Measurements from ENCODE around the gene PRR22.

Gene PRR22

GRCh38 chr19:5784581-5785147 lies at the start of gene PRR22:
Gene PRR22, minus strand, starts transcription at chr19:5784746. Its CDS starts 86 bp downstream, at chr19:5784660.
- DNase-seq: no peak

GRCh38 chr19:5832527-5833216 lies 48.1 kb upstream of the PRR22 start:
- DNase-seq: no peak

GRCh38 chr19:5832061-5832460 lies 47.5 kb upstream of the PRR22 start:
- DNase-seq: no peak

- no peak for DNase-seq
Measured at GRCh38 chr19:5831159-5831558, 46.6 kb upstream of the PRR22 start.

DNA sequence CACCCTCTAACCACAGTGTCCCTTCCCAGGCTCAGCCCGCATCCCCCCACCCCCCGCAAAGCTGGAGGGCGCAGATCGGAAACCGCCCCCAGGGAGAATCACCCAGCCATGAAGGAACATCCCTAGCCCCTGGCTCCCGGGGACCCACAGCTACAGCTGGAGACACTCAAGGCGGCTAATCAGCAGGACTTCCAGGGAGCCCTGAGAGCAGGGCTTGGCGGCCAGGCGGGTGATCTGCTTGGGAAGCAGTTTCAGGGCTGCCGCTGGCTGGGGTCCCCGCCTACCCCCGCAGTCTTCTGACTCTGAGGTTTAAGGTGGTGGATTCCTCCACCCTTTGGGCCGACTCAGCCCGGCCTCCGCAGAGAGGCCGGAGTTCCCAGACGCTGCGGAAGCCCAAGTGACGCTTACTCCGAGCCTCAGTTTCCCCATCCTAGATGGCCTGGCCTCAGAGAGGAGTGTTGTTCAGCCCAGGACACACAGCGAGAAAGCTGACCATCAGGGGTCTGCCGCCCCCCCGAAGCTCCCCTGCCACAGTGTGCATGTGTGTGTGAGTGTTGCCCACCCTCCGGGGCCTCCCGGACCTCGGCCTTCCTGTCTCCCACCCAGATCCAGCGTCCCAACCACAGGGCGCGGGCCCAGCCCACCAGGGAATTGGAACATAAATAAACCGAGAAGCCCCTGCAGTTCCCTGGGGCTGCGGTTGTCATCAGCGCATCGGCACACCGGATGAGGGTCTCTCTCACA lies 45.2 kb upstream of the PRR22 start:
- no peak for DNase-seq

DNA sequence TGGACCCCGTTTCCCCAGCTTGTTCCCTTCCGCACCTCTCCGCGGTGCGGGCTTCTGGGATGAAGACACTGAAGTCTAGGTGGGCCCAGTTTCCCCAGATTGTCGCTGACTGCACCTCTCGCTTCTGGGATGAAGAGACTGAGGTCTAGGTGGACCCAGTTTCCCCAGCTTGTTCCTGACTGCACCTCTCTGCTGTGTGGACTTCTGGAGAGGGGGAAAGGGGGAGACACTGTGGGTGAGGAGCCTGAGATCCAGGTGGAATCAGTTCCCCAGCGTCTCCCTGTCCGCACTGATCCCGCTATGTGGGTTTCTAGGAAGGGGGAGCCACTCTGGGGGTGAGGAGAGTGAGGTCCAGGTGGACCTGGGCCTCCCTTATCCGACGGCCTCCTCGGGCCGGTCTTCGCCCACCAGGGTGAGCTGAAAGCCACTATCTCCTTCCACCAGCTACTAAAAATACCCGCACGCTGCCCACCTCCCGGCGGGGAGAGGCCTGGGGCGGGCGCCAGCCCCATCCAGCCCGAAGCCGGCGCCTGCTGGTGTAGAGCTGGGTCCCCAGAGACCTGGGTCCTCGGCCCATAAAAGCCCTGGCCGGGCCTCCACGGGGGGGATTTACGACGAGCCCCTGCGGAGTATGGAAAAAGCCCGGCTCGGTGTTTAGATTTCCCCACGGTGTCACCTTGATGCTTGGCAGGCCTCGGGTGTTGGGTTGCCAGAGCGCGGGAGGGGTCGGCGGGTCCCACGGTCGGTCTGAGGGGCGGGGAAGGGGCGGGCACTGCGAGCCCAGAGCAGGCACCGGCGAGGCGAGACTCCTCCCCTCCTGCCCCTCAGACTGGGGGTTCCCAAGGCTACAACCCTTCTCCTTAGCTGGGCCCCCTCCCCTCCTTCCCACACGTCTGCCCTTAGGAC lies 44.4 kb upstream of the PRR22 start:
- no peak for DNase-seq

DNA sequence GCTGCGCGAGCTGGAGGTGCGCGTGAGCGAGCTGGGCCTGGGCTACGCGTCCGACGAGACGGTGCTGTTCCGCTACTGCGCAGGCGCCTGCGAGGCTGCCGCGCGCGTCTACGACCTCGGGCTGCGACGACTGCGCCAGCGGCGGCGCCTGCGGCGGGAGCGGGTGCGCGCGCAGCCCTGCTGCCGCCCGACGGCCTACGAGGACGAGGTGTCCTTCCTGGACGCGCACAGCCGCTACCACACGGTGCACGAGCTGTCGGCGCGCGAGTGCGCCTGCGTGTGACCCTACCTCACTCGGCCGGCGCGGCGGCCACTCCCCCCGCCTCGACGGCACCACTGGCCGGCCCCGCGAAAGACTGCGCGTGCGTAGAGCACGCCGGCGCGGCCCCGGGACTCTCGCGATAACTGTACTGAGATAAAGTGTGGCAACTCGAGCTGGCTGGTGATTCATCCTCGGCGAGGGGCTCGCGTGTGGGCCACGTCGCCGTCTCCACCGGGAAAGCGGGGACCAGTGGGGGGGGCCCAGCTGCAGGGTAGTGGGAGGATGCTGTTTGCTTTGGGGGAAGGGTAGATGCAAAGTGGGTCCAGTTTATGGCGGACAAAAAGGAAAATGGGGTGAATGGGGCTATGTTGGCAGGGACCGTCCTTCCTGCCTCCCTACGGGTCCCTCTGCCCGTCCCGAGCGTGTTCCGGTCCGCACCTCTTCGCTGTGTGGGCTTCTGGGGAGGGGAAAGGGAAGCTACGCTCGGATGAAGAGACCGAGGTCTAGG lies 43.5 kb upstream of the PRR22 start:
- peak; percentile 96 for DNase-seq

DNA sequence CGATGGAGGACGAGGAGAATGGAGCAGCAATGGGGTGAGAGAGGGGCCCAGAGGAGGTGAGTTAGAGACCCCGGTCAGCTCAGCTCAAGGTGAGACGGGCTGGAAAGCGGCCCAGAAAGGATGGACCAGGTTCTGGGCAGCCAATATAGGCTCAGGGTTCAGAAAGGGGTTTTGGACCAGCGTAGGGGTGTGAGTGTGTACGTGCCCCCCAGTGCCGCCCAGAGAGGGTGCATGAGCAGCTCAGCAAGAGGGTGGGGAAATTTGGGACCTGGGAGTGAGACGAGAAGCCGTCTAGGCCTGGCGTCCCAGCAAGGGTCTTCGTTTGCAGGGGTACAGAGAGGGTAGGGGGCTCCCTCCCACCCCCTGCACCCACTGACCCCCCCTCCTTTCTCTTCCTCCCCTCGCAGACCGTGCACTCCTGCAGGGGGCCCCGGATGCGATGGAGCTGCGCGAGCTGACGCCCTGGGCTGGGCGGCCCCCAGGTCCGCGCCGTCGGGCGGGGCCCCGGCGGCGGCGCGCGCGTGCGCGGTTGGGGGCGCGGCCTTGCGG lies 42.9 kb upstream of the PRR22 start:
- no peak for DNase-seq

- peak; percentile 36 for DNase-seq
Measured at GRCh38 chr19:5826531-5827341, 42.2 kb upstream of the PRR22 start.

- no peak for DNase-seq
Measured at GRCh38 chr19:5825178-5825577, 40.6 kb upstream of the PRR22 start.

GRCh38 chr19:5824751-5825150 lies 40.2 kb upstream of the PRR22 start:
- no peak for DNase-seq

DNA sequence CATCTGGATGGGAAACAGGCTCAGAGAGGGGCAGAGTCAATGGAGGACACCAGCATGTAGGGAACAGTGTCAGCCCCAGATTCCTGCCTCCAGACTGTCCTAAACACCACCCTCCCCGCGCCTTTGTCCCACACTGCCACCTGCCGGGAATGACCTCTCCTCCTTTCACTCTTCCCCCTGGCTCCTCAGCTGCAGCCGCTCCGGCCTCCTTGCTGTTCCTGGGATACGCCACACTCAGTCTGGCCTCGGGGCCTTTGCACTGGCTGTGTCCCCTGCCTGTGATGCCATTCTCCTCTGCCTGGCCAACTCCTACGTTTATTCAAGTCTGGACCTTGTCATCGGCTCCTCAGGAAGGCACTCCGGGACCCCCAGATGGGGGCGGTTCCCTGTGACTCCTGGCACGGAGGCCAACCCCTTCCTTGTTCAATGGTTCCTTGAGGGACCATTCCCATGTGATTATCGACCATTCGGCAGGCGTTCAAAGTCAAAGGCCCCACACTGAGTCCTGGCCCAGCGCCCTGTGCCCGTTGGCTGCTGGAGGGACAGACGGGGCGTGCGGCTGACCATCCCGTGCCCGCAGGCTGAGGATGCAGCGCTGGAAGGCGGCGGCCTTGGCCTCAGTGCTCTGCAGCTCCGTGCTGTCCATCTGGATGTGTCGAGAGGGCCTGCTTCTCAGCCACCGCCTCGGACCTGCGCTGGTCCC lies 39.2 kb upstream of the PRR22 start:
- no peak for DNase-seq

DNA sequence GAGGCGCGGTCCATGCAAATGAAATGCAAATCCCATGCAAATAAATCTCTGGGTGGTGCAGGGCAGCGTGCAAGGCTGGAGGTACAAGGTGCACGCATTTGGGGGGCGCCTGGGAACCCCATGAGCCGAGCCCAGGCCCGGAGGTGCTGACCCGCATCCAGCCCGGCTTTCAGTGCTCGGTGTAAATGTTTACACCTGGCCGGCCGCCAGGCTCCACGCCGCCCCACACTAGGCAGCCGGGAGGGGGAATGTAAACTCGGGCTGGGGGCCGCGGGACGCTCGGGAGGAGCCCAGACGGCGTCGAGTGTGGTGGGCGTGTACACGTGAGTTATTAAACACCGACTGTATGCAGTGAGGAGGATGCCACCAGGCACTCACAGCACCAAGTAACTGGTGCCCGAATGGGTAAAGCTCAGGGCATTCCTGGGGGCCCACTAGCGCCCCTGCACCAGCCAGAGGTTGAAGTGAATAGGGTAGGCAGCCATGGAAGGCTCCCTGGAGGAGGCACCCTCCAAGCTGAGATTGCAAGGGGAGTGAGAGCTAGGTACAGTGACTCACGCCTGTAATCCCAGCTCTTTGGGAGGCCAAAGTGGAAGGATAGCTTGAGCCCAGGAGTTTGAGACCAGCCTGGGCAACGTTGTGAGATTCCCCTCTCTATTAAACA lies 37.8 kb upstream of the PRR22 start:
- DNase-seq: no peak

- DNase-seq: no peak
Measured at GRCh38 chr19:5821521-5822180, 37.1 kb upstream of the PRR22 start.

DNA sequence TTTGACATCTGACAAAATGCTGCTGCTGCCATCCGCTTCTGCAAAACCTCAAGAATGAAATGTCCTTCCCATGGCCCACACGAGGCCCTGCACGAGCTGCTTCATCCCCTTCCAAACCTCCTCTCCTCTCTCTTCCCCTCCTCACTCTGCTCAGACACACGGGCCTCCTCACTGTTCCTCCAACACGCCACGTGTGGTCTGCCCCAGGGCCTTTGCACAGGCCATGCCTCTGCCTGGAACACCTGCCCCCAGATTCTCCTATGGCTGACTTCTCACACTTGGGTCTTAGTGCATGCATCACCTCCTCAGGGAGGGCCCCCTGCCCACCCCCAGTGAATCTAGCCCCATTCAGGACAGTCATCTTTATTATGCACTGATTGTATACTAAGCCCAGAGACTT lies 36.2 kb upstream of the PRR22 start:
- no peak for DNase-seq

DNA sequence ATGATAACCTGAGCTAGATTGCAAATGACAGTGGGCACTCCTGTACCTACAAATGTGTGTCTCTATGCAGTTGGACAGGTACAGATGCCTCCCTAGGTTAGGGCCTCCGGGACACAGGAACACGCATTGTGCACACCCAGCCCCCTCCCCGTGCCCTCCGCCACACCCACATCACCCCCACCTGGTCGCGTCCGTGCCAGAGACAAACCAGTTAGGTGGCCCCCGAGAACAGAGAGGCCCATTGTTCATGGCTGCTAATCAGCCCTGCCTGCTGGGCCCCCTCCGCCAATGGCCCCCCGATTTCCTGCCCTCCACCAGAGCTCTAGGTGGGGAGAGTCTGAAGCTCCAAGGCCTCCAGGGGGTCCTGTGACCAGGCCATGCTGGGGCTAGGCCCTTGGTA lies 34.0 kb upstream of the PRR22 start:
- no peak for DNase-seq

DNA sequence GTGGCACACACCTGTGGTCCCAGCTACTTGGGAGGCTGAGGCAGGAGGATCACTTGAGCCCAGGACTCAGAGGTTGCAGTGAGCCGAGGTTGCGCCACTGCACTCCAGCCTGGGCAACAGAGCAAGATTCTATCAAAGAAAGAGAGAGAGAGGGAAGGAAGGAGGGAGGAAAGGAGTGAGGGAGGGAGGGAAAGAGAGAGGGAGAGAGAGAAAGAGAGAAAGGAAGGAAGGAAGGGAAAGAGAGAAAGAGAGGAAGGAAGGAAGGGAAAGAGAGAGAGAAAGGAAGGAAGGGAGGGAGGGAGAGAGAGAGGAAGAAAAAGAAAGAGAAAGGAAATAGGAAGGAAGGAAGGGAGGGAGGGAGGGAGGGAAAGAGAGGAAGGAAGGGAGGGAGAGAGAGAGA lies 32.7 kb upstream of the PRR22 start:
- no peak for DNase-seq

DNA sequence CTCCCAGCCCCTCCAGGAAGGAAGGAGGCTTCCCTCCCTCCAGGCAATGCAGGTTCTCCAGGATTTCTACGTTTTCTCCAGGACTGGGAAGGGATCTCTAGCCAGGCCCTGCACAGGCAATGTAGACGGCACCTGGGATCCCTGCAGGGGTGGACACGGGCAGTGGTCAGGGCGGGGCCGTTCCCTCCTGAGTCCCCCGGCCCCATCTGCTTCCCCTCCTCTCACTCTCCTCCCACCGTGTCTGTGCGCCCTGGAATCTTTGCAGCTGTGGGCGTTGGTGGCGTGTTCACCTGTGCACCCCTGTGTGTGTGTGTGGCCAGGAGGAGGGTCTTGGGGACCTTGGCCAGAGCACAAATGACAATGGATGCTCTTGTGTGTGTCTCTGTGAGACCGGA lies 30.3 kb upstream of the PRR22 start:
- DNase-seq: no peak

- no peak for DNase-seq
Measured at GRCh38 chr19:5814123-5814851, 29.7 kb upstream of the PRR22 start.
